Esophagus squamous epithelium (tissue), 5 donors: ENCODE data around the gene TUBG2. TPM values are rescaled to one million over a fixed set of nuclear protein-coding genes. Genes with fewer than 3 reads are reported as not detected.

Experiments
- DNase-seq: peaks from one replicate; lab custom pipeline; 2025; lab: John Stamatoyannopoulos, UW
- H3K27ac ChIP-seq, 4 donors: fragments of 200-600 bp; sonication (generic); one replicate each; pipeline ENCODE4 v1.5.1; 2016 to 2019; ENCODE audit warnings: mild to moderate bottlenecking in 1 of 4
- H3K27me3 ChIP-seq, 4 donors: fragments of 200-600 bp; sonication (generic); 1 replicate in 3 of 4; 2 replicates in 1 of 4; pipeline versions ENCODE4 v1.5.1 to v1.6.0; 2017 to 2021; ENCODE audit warnings: antibody characterized with exemption in 1 of 4
- H3K36me3 ChIP-seq, 3 donors: fragments of 200-600 bp; sonication (generic); one replicate each; pipeline ENCODE4 v1.5.1; 2016 to 2019
- H3K4me1 ChIP-seq, 3 donors: fragments of 200-600 bp; sonication (generic); one replicate each; pipeline ENCODE4 v1.5.1; 2017 to 2019
- H3K4me3 ChIP-seq, 4 donors: fragments of 200-600 bp; sonication (generic); 1 replicate in 3 of 4; 2 replicates in 1 of 4; pipeline ENCODE4 v1.5.1; 2016 to 2019; ENCODE audit warnings: mild to moderate bottlenecking in 2 of 4, moderate library complexity in 1 of 4
- H3K9me3 ChIP-seq, 3 donors: fragments of 200-600 bp; sonication (generic); one replicate each; pipeline ENCODE4 v1.5.1; 2016 to 2019
- POLR2A ChIP-seq, 4 donors: fragments of 450-650 bp; IDR thresholded peaks; one replicate each; pipeline ENCODE4 v1.6.1; 2017; ENCODE audit warnings: antibody characterized with exemption in 4 of 4, mild to moderate bottlenecking in 4 of 4, moderate library complexity in 3 of 4
- WGBS, 2 donors: methylation state at CpG; one replicate each; pipeline ENCODE4 v1.1.5; 2018; 5-methylcytosine and 5-hydroxymethylcytosine counted together
- intact Hi-C: fragments of 100-400 bp; cut with DNase I; formaldehyde crosslinking; loops from one replicate; pipeline ENCODE4 v1.15.0; 2022
- total RNA-seq, 4 donors: library from RNA; depleted of rRNA; stranded (reverse); fragments of >200 nt; gene quantifications; one replicate each; pipeline ENCODE4 v1.1.0, GENCODE V29; 2016
- TF ChIP-seq, protein P1 (sequence below), 6 experiments: fragments of 450-650 bp in 4 of 6; fragments of 200-600 bp in 2 of 6; sonication (generic) in 2 of 6; IDR thresholded peaks; one replicate each; pipeline ENCODE4 v1.5.1; 2016 to 2019; ENCODE audit warnings: antibody characterized with exemption in 6 of 6, mild to moderate bottlenecking in 4 of 6, moderate library complexity in 4 of 6
- donor health status: DM: yes; HTN: yes; CAD: no.

The TUBG2 gene
- total RNA-seq, 4 donors from 2014 or later: 7.1 to 14.5 (median 8.8) TPM

DNA sequence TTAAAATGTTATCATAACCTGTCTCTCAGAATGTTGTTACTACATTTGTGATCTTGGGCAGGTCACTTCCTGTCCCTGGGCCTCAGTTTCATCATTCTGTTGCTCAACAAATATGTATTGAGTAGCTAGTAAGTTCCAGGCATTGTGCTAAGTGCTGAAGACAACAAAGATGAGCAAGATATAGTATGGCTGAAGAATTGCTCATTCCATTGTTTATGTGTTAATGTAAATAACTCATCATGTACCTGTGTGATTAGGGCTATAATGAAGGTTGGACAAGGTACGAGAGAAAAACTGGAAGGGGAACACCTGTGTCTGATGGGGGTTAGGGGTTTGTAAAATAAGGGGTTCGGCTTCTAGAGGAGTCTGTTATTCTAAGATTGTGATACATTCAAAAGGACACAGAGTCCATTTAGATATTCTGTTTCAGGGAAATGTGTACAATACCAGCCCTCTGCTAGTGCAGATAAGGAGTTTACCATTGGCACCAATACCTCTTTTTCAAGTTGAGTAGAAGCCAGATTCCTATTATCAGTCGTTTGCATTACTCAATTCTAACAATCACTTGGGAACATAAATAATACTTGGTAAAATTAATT lies 29.6 kb upstream of the TUBG2 start:
- no peaks in the 10 kb centered on the region for H3K27me3 ChIP-seq
- no peak overlapping the region for H3K4me3 ChIP-seq
- TF ChIP-seq, protein P1, sequence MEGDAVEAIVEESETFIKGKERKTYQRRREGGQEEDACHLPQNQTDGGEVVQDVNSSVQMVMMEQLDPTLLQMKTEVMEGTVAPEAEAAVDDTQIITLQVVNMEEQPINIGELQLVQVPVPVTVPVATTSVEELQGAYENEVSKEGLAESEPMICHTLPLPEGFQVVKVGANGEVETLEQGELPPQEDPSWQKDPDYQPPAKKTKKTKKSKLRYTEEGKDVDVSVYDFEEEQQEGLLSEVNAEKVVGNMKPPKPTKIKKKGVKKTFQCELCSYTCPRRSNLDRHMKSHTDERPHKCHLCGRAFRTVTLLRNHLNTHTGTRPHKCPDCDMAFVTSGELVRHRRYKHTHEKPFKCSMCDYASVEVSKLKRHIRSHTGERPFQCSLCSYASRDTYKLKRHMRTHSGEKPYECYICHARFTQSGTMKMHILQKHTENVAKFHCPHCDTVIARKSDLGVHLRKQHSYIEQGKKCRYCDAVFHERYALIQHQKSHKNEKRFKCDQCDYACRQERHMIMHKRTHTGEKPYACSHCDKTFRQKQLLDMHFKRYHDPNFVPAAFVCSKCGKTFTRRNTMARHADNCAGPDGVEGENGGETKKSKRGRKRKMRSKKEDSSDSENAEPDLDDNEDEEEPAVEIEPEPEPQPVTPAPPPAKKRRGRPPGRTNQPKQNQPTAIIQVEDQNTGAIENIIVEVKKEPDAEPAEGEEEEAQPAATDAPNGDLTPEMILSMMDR (IDR thresholded peaks at IDR 0.05): no peak
- no peak for TF ChIP-seq POLR2A (IDR thresholded peaks at IDR 0.05)
- no peaks in the 10 kb centered on the region for H3K9me3 ChIP-seq
- H3K36me3 ChIP-seq: no peaks in the 10 kb centered on the region
- peak overlapping the region in 1 of 4 donors; percentile 21 for H3K27ac ChIP-seq
- peaks cover 3 to 24% (median 4%) of the 10 kb centered on the region in 3 donors for H3K4me1 ChIP-seq
- WGBS, 2 donors: 46 to 73% methylated on average over 3 of the region's 3 CpGs
- intact Hi-C loops: no loop called here
- no peak for DNase-seq

GRCh38 chr17:42632949-42633444 lies 26.1 kb upstream of the TUBG2 start:
- no peaks in the 10 kb centered on the region for H3K36me3 ChIP-seq
- peaks cover 0 to 18% (median 0%) of the 10 kb centered on the region in 3 donors for H3K4me1 ChIP-seq
- H3K9me3 ChIP-seq: no peaks in the 10 kb centered on the region
- TF ChIP-seq POLR2A (IDR thresholded peaks at IDR 0.05): no peak
- TF ChIP-seq, protein P1 (IDR thresholded peaks at IDR 0.05): no peak
- WGBS, 2 donors: 42 to 62% methylated on average over 9 of the region's 9 CpGs
- DNase-seq: no peak
- H3K27me3 ChIP-seq: no peaks in the 10 kb centered on the region
- H3K27ac ChIP-seq: peak overlapping the region; percentile 61 to 83 (median 72)
- no peak overlapping the region for H3K4me3 ChIP-seq
- intact Hi-C loops: no loop called here

- no peak for DNase-seq
- no peaks in the 10 kb centered on the region for H3K36me3 ChIP-seq
- WGBS, 2 donors: 79 to 80% methylated on average over 3 to 5 of the region's 7 CpGs
- H3K27ac ChIP-seq: no peak overlapping the region
- TF ChIP-seq, protein P1 (IDR thresholded peaks at IDR 0.05): no peak
- TF ChIP-seq POLR2A (IDR thresholded peaks at IDR 0.05): no peak
- no peaks in the 10 kb centered on the region for H3K9me3 ChIP-seq
- intact Hi-C loops: no loop called here
- no peaks in the 10 kb centered on the region for H3K4me1 ChIP-seq
- H3K27me3 ChIP-seq: no peaks in the 10 kb centered on the region
- no peak overlapping the region for H3K4me3 ChIP-seq
Observed at GRCh38 chr17:42639525-42640113, 19.5 kb upstream of the TUBG2 start.

DNA sequence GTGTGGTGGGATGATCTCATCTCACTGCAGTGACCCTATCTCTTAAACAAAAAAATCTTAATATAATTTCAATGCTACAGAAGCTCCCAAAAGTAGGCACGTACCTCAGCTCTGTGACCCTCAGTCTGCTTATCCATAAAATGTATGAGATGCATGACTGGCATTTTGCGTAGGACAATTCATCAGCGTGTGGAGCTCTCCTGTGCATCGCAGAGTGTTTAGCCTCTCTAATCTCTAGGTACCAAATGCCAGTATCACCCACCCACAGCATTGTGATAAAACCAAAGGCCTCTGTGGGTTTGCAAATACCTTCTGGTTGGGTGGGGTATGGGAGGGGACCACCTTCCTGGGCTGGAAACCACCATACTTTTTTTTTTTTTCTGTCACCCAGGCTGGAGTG lies 19.0 kb upstream of the TUBG2 start:
- 86% methylated on average over 4 of the region's 4 CpGs for WGBS, 2 donors
- no peak for DNase-seq
- Histone ChIP-seq H3K9me3 (no peaks in the 10 kb centered on the region), H3K4me1 (no peaks in the 10 kb centered on the region), H3K27me3 (no peaks in the 10 kb centered on the region), H3K4me3 (no peak overlapping the region), H3K27ac (no peak overlapping the region), H3K36me3 (no peaks in the 10 kb centered on the region)
- TF ChIP-seq, protein P1 (IDR thresholded peaks at IDR 0.05): no peak
- TF ChIP-seq POLR2A (IDR thresholded peaks at IDR 0.05): no peak
- intact Hi-C loops: no loop called here

- Histone ChIP-seq H3K36me3 (no peaks in the 10 kb centered on the region), H3K4me3 (no peak overlapping the region), H3K27me3 (no peaks in the 10 kb centered on the region), H3K9me3 (no peaks in the 10 kb centered on the region), H3K27ac (no peak overlapping the region), H3K4me1 (no peaks in the 10 kb centered on the region)
- 5 to 59% methylated on average over 2 of the region's 2 CpGs for WGBS, 2 donors
- no peak for DNase-seq
- intact Hi-C loops: no loop called here
- TF ChIP-seq POLR2A (IDR thresholded peaks at IDR 0.05): no peak
- TF ChIP-seq, protein P1 (IDR thresholded peaks at IDR 0.05): no peak
Observed at GRCh38 chr17:42642336-42642735, 16.7 kb upstream of the TUBG2 start.
